Progenitor cell of endocrine pancreas (in vitro differentiated cells): Measurements from ENCODE around the gene CYTH1. TPM values are rescaled to one million over a fixed set of nuclear protein-coding genes. Genes with fewer than 3 reads are reported as not detected.

Experiments used
- DNase-seq: peaks from one replicate; pipeline ENCODE4 v3.0.0; 2021; ENCODE audit warnings: low spot score; ENCODE audit not compliant: unreplicated experiment
- H3K27ac Mint-ChIP-seq: 2 replicates; pipeline ENCODE4 v1.8.0; 2021; ENCODE audit warnings: mild to moderate bottlenecking, moderate library complexity, mixed read lengths
- H3K27me3 Mint-ChIP-seq: 2 replicates; pipeline ENCODE4 v1.8.0; 2021; ENCODE audit warnings: mixed read lengths
- H3K36me3 Mint-ChIP-seq: 2 replicates; pipeline ENCODE4 v1.8.0; 2022; ENCODE audit warnings: mixed read lengths; ENCODE audit not compliant: insufficient read depth
- H3K4me1 Mint-ChIP-seq: 2 replicates; pipeline ENCODE4 v1.8.0; 2021; ENCODE audit warnings: low read depth, mixed read lengths
- H3K4me3 Mint-ChIP-seq: 2 replicates; pipeline ENCODE4 v1.8.0; 2021; ENCODE audit warnings: low read depth, mild to moderate bottlenecking, moderate library complexity, mixed read lengths
- H3K9me3 Mint-ChIP-seq: 2 replicates; pipeline ENCODE4 v1.8.0; 2021; ENCODE audit warnings: low read depth, mixed read lengths
- total RNA-seq: library from RNA; stranded (reverse); gene quantifications from 2 replicates; pipeline ENCODE4 v1.2.1, GENCODE V29; 2021
- TF ChIP-seq, protein P1 (sequence below): fragments of 200-600 bp; sonication (generic); IDR thresholded peaks from one replicate; pipeline ENCODE4 v1.5.0; 2021; ENCODE audit warnings: antibody characterized with exemption, mild to moderate bottlenecking; ENCODE audit not compliant: unreplicated experiment

CYTH1 gene
- total RNA-seq, 1 donor from 2014 or later = 33.3 TPM

DNA sequence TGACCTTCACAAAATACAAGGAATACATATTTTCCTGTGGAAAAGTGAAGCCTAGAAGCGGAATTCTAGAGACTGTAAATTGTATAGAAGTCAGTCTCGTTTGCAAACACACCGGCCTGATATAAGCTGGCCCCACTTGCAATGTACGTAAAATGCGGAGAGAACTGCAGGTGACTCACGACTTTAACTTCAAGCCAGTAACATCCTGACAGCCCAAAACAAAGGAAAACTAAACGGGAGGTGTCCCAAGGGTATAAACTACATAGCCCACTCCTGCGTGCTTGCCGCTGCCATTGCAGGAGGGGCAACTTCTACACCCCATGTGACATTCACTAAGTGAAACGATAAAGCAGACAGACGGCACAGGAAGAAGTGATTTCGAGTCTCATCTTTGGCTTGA, 101.6 kb downstream of the CYTH1 start:
- Mint-ChIP-seq H3K4me3 (no peak overlapping the region), H3K9me3 (no peaks in the 10 kb centered on the region), H3K27ac (no peak overlapping the region), H3K27me3 (no peaks in the 10 kb centered on the region), H3K36me3 (peaks cover 20% of the 10 kb centered on the region), H3K4me1 (no peaks in the 10 kb centered on the region)
- TF ChIP-seq, protein P1, sequence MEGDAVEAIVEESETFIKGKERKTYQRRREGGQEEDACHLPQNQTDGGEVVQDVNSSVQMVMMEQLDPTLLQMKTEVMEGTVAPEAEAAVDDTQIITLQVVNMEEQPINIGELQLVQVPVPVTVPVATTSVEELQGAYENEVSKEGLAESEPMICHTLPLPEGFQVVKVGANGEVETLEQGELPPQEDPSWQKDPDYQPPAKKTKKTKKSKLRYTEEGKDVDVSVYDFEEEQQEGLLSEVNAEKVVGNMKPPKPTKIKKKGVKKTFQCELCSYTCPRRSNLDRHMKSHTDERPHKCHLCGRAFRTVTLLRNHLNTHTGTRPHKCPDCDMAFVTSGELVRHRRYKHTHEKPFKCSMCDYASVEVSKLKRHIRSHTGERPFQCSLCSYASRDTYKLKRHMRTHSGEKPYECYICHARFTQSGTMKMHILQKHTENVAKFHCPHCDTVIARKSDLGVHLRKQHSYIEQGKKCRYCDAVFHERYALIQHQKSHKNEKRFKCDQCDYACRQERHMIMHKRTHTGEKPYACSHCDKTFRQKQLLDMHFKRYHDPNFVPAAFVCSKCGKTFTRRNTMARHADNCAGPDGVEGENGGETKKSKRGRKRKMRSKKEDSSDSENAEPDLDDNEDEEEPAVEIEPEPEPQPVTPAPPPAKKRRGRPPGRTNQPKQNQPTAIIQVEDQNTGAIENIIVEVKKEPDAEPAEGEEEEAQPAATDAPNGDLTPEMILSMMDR = no peak
- DNase-seq = no peak

DNA sequence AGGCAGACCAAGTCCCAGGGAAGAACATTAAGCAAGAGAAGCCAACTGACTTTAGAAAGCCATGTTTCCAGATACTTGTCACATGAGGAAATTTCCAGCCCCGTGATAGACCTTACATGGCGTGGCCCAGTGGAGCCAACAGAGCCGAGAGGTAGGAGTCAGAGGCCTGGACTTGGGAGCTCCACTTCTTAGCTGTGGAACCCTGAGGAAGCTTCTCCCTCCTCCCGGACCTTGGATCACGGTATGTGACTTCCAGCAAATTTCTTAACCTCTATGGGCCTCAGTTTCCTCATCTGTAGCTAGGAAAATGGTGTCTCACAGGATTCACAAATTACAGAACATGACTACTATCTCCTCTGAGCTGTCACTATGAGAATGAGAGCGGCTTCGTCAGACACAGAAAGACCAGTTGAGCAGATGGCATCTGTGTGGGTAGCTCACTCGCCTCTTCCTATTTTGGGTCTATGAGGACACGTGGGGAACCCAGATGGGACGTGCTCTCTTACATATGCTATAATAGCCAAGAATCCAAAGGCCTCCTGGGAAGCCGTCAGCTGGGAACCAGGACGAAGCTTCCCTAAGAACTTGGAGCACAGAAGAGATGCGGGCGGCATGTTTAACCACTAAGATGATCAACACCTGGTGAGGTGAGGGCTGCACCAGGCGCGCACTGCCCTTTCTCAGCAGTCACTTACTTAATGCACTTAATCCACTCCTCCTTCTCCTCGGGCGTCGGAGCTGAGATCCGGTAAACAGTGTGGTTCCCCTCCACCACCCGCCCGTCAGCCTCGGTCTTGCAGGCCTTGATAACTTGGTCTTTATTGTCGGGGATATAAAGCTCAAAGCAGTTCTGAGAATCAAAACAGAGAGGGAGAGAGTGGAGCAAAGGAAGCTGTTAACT, 102.3 kb downstream of the CYTH1 start:
- TF ChIP-seq, protein P1 = no peak
- DNase-seq = no peak
- H3K27ac Mint-ChIP-seq = no peak overlapping the region
- no peaks in the 10 kb centered on the region for H3K9me3 Mint-ChIP-seq
- no peaks in the 10 kb centered on the region for H3K4me1 Mint-ChIP-seq
- H3K36me3 Mint-ChIP-seq = peaks cover 22% of the 10 kb centered on the region
- H3K4me3 Mint-ChIP-seq = no peak overlapping the region
- no peaks in the 10 kb centered on the region for H3K27me3 Mint-ChIP-seq

DNA sequence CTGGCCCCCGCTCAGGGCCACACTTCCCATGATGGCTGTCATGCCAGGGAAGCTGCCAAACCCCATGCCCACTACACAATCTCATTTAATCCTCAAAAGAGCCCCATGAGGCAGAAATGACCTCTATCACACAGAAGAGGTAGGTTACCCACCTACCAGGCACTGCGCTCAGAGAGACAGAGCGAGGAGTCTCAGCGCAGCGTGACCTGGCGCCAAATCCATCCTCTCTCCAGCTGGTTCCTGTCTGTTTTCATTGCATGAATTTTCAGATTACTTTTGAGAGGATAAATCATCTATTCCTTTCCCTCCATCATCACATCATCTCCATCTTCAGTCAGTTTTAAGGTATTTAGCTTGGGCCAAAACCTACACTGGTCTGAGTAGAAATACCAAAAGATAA, 103.4 kb downstream of the CYTH1 start:
- Mint-ChIP-seq H3K36me3 (peaks cover 22% of the 10 kb centered on the region), H3K27me3 (no peaks in the 10 kb centered on the region), H3K4me1 (no peaks in the 10 kb centered on the region), H3K9me3 (no peaks in the 10 kb centered on the region), H3K4me3 (no peak overlapping the region), H3K27ac (no peak overlapping the region)
- DNase-seq = no peak
- TF ChIP-seq, protein P1 = no peak

DNA sequence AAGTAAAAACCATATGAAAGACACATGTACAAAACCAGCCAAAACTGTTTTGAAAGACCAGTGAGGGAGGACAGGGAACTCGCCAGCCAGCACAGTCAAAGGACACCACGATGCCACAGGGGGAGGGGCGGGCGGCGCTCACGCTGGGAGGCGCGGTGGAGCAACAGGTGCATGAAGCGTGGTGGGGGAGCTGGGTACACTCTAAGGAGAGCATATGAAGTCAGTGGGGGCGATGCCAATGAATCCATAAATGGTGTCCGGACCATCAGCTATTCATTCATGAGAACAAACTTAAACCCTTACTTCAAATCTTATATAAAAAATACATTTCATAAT, 103.9 kb downstream of the CYTH1 start:
- peaks cover 22% of the 10 kb centered on the region for H3K36me3 Mint-ChIP-seq
- no peak overlapping the region for H3K4me3 Mint-ChIP-seq
- DNase-seq = no peak
- H3K27ac Mint-ChIP-seq = no peak overlapping the region
- no peaks in the 10 kb centered on the region for H3K4me1 Mint-ChIP-seq
- no peaks in the 10 kb centered on the region for H3K27me3 Mint-ChIP-seq
- TF ChIP-seq, protein P1 = no peak
- H3K9me3 Mint-ChIP-seq = no peaks in the 10 kb centered on the region

DNA sequence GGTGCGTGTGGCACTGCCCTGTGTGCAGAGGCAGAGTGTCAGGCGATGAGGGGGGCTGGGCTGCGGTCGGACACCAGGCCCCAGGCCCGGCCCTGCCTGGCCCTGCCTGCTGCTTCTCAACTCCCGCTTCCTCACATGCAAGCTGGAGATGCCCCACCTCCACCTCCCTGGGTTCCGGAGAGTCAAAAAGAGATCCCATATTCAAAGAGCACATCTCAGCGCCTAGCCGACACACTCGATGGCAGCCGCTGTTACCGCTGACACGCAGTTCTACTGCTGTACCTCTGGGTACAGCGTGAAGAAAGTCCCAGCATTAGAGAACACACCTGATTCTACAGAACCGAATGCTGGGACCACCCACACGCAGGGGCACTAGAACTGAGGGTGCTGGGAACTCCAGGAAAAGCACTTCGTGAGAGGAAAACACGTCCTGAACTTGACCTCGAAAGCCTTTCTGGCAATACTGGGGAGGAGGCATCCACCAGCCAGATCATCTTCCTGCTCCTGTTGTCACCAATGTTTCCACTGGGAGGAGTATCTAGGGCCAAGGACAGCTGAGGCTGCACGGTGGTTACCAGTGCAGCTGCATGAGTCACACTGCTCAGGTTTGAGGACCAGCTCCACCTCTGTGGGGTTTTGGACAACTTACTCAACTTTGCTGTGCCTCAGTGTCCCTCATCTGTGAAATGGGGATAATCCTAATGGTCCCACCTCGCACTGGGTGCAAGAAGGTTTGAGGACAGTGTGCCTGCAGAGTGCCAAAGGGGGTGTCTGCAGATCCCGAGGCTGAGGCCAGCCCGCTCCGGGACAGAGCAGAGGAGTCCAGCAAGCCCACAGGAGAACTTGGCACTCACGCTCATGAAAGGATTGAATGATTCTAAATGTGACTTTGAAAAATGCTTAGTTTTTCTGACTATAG, 104.5 kb downstream of the CYTH1 start:
- Mint-ChIP-seq H3K27me3 (no peaks in the 10 kb centered on the region), H3K36me3 (peaks cover 24% of the 10 kb centered on the region), H3K9me3 (no peaks in the 10 kb centered on the region), H3K4me1 (peaks cover 1% of the 10 kb centered on the region), H3K4me3 (no peak overlapping the region), H3K27ac (no peak overlapping the region)
- TF ChIP-seq, protein P1 = no peak
- DNase-seq = no peak
